GM21528 (cell line): ENCODE data around the gene HDGFL2.

Experiments
- ATAC-seq: cut with Tn5 transposase; IDR thresholded peaks from one replicate; pipeline ENCODE4 v1.9.1; 2021; ENCODE audit warnings: mild to moderate bottlenecking, moderate library complexity; ENCODE audit not compliant: unreplicated experiment, low FRiP score

Gene HDGFL2

GRCh38 chr19:4464815-4465581 lies 7.1 kb upstream of the HDGFL2 start:
- ATAC-seq = no peak

- ATAC-seq = no peak
Measured at GRCh38 chr19:4467835-4468234, 4.3 kb upstream of the HDGFL2 start.

- peak; percentile 83 for ATAC-seq
Measured at GRCh38 chr19:4471403-4472173, 509 bp upstream of the HDGFL2 start.

GRCh38 chr19:4473011-4473762 lies 1.1 kb downstream of the HDGFL2 start:
- no peak for ATAC-seq

GRCh38 chr19:4473763-4474513 lies 1.8 kb downstream of the HDGFL2 start:
- ATAC-seq = no peak

GRCh38 chr19:4474514-4475022 lies 2.5 kb downstream of the HDGFL2 start:
- ATAC-seq = no peak

- ATAC-seq = no peak
Measured at GRCh38 chr19:4477034-4477801, 5.1 kb downstream of the HDGFL2 start.

GRCh38 chr19:4482721-4483364 lies 10.7 kb downstream of the HDGFL2 start:
- no peak for ATAC-seq

- no peak for ATAC-seq
Measured at GRCh38 chr19:4483385-4483784, 11.3 kb downstream of the HDGFL2 start.

- ATAC-seq = no peak
Measured at GRCh38 chr19:4487572-4487971, 15.5 kb downstream of the HDGFL2 start.

- ATAC-seq = no peak
Measured at GRCh38 chr19:4488496-4488895, 16.4 kb downstream of the HDGFL2 start.

GRCh38 chr19:4491446-4491845 lies 19.3 kb downstream of the HDGFL2 start:
- no peak for ATAC-seq

GRCh38 chr19:4492337-4493103 lies 20.4 kb downstream of the HDGFL2 start:
- ATAC-seq = no peak

GRCh38 chr19:4493104-4493928 lies 21.2 kb downstream of the HDGFL2 start:
- ATAC-seq = no peak

GRCh38 chr19:4493929-4494690 lies 22.0 kb downstream of the HDGFL2 start:
- no peak for ATAC-seq

GRCh38 chr19:4494691-4495064 lies 22.6 kb downstream of the HDGFL2 start:
- ATAC-seq = no peak

- no peak for ATAC-seq
Measured at GRCh38 chr19:4495471-4495870, 23.4 kb downstream of the HDGFL2 start.
